CD4-positive, alpha-beta memory T cell (primary cell): Measurements from ENCODE around the gene HYAL3. TPM values are rescaled to one million over a fixed set of nuclear protein-coding genes. Genes with fewer than 3 reads are reported as not detected.

Experiments used
- CTCF ChIA-PET: fragments of 350-600 bp; sonication (Branson Sonifier 250); formaldehyde crosslinking; loops from one replicate; lab custom pipeline; 2021; ENCODE audit warnings: inconsistent platforms; ENCODE audit not compliant: partially characterized antibody; lab: Charles Lee
- POLR2A ChIA-PET: fragments of 350-600 bp; sonication (Branson Sonifier 250); formaldehyde crosslinking; loops from one replicate; lab custom pipeline; 2021; ENCODE audit not compliant: partially characterized antibody; lab: Charles Lee
- DNase-seq, 5 donors: peaks; one replicate each; pipeline versions ENCODE4 v3.0.0 to v3.0.0-alpha.2; 2020 to 2022; ENCODE audit warnings: mixed read lengths in 1 of 5
- H3K27ac ChIP-seq: one replicate; pipeline ENCODE4 v1.7.0; 2013; ENCODE audit warnings: low read depth, low read length
- H3K27me3 ChIP-seq: 2 replicates; pipeline ENCODE4 v1.7.0; 2013; ENCODE audit warnings: mild to moderate bottlenecking, low read length, moderate library complexity; ENCODE audit not compliant: insufficient read depth
- H3K36me3 ChIP-seq: 2 replicates; pipeline ENCODE4 v1.7.0; 2013; ENCODE audit warnings: mild to moderate bottlenecking, low read length, moderate library complexity; ENCODE audit not compliant: insufficient read depth
- H3K4me1 ChIP-seq: 2 replicates; pipeline ENCODE4 v1.7.0; 2013; ENCODE audit warnings: mild to moderate bottlenecking, low read length, moderate library complexity; ENCODE audit not compliant: insufficient read depth
- H3K4me3 ChIP-seq, 2 donors: one replicate each; pipeline ENCODE4 v1.7.0; 2013; ENCODE audit warnings: low read length in 2 of 2, mild to moderate bottlenecking in 1 of 2
- H3K9me3 ChIP-seq, 2 donors: one replicate each; pipeline ENCODE4 v1.7.0; 2013; ENCODE audit warnings: low read length in 2 of 2, control low read depth in 1 of 2; ENCODE audit not compliant: control insufficient read depth in 1 of 2
- H3K27ac Mint-ChIP-seq, 7 donors: one replicate each; pipeline ENCODE4 v1.8.0; 2020 to 2021; ENCODE audit warnings: mixed read lengths in 7 of 7, mild to moderate bottlenecking in 6 of 7, inconsistent platforms in 3 of 7, moderate library complexity in 3 of 7
- H3K27me3 Mint-ChIP-seq, 2 donors: one replicate each; pipeline ENCODE4 v1.8.0; 2020 to 2021; ENCODE audit warnings: mixed read lengths in 2 of 2
- H3K36me3 Mint-ChIP-seq, 2 donors: one replicate each; pipeline ENCODE4 v1.8.0; 2020 to 2021; ENCODE audit warnings: mixed read lengths in 2 of 2, inconsistent platforms in 1 of 2, mild to moderate bottlenecking in 1 of 2
- H3K4me1 Mint-ChIP-seq, 4 donors: one replicate each; pipeline ENCODE4 v1.8.0; 2020 to 2021; ENCODE audit warnings: mixed read lengths in 4 of 4, mild to moderate bottlenecking in 1 of 4
- H3K4me3 Mint-ChIP-seq, 8 donors: one replicate each; pipeline ENCODE4 v1.8.0; 2020 to 2021; ENCODE audit warnings: mixed read lengths in 8 of 8, mild to moderate bottlenecking in 7 of 8, moderate library complexity in 6 of 8, inconsistent platforms in 3 of 8
- H3K9me3 Mint-ChIP-seq, 8 donors: one replicate each; pipeline ENCODE4 v1.8.0; 2020 to 2021; ENCODE audit warnings: mixed read lengths in 8 of 8, mild to moderate bottlenecking in 5 of 8, inconsistent platforms in 3 of 8, moderate library complexity in 1 of 8
- intact Hi-C: fragments of 100-400 bp; cut with micrococcal nuclease; formaldehyde crosslinking; loops from one replicate; pipeline ENCODE4 v1.15.1; 2023
- polyA plus RNA-seq, 2 donors: library from polyadenylated mRNA; unstranded; fragments of 300-500 nt; fragmentation: Illumina TruSeq; gene quantifications; one replicate each; pipeline ENCODE4 v1.2.3, GENCODE V29; 2021
- total RNA-seq, 2 experiments: library from RNA; stranded (reverse); gene quantifications; one replicate each; pipeline ENCODE4 v1.2.3, GENCODE V29; 2021

HYAL3 gene
- total and polyA plus RNA-seq, 4 experiments from 2014 or later: 4.4 to 7.1 (median 5.3) TPM

DNA sequence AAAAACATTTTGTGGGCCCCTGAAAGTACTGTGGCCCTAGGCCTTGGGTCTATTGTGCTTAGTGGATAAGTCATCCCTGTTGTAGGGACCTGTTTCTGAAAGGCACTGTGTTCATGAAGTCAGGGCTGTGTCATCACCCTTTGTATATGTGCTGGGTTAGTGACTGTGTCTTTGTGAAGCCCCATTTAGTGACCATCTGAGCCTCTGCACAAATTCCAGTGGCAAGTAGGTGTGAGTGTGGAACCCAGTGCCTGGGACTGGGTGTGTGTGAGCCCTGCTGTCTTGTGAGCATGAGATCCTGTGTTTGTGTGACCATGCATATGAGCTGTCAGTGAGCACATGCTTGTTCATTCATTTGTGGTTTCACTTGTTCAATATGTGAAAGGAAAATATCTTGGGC lies 5.4 kb upstream of the HYAL3 start:
- Histone ChIP-seq H3K27ac (no peak overlapping the region), H3K36me3 (no peaks in the 10 kb centered on the region), H3K4me1 (peaks cover 12% of the 10 kb centered on the region), H3K4me3 (no peak overlapping the region), H3K9me3 (no peaks in the 10 kb centered on the region), H3K27me3 (no peaks in the 10 kb centered on the region)
- DNase-seq: peak in 1 of 5 donors; percentile 8
- H3K9me3 Mint-ChIP-seq: no peaks in the 10 kb centered on the region
- intact Hi-C loops: no loop called here
- CTCF ChIA-PET: no interaction called here
- no peaks in the 10 kb centered on the region for H3K27me3 Mint-ChIP-seq
- no peaks in the 10 kb centered on the region for H3K36me3 Mint-ChIP-seq
- no peak overlapping the region for H3K4me3 Mint-ChIP-seq
- POLR2A ChIA-PET: no interaction called here
- H3K4me1 Mint-ChIP-seq: peaks cover 11 to 16% (median 14%) of the 10 kb centered on the region in 4 donors
- H3K27ac Mint-ChIP-seq: peak overlapping the region in 4 of 7 donors; percentile 7 to 57 (median 30)

DNA sequence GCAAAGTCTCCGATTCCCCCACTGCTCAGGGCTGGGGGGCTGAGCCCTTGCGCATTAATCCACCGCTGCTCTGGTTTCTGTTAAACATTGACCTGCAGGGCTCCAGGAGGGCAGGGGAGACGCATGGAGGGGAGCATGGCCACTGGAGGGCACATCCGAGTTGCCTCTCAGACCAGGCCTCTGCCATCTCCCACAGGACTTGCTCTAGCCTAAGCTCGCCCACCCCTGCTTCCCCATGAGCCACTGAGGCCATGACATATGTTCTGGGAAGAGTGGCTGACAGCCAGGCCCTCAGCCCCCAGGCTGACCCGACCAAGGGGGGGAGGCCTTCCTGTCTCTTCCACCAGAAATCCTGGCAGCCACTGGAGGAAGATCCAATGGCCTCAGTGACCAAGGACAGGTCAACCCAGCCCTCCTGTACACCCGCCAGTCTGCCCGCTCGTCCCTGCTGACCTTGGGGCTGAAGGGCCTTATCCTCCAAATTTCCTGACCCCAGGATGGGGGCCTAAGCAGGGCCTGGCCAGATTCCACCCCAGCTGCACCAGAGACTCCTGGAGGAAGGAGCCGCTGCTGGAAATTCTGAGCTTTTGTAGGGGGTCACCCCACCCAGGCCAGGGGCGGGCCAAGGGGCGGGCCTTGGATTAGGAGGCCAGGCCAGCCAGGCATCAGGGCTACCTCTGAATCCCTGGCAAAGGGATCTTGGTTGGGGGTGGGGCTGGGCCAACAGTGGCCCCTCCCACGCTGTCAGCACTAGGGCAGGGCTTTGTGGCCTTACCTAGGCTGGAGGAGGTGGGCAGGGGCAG lies 4.0 kb upstream of the HYAL3 start, which contains the start of gene HYAL1:
TSS of gene HYAL1 (minus strand) at position 562 of the 803 bp plus-strand sequence. CDS start 618 bp downstream, outside the sequence.
- Mint-ChIP-seq H3K27ac (no peak within 1 kb of the TSS), H3K27me3 (no peaks in the 10 kb centered on the region), H3K4me1 (peaks cover 12 to 29% (median 18%) of the 10 kb centered on the region in 4 donors), H3K9me3 (no peaks in the 10 kb centered on the region), H3K36me3 (peaks cover 0 to 7% of the 10 kb centered on the region in 2 donors), H3K4me3 (no peak within 1 kb of the TSS)
- POLR2A ChIA-PET: interaction anchor here (0.9 kb wide), 1 partner anchor 35 kb away, joined by 3 read pairs; no protein-coding TSS in a partner anchor
- Histone ChIP-seq H3K4me3 (no peak within 1 kb of the TSS), H3K9me3 (no peaks in the 10 kb centered on the region), H3K4me1 (peaks cover 18% of the 10 kb centered on the region), H3K36me3 (no peaks in the 10 kb centered on the region), H3K27ac (no peak within 1 kb of the TSS), H3K27me3 (no peaks in the 10 kb centered on the region)
- CTCF ChIA-PET: interaction anchor here (1.0 kb wide), 1 partner anchor 34 kb away, joined by 3 read pairs; no protein-coding TSS in a partner anchor
- intact Hi-C loops: no loop called here
- DNase-seq: peak in 1 of 5 donors; percentile 31

DNA sequence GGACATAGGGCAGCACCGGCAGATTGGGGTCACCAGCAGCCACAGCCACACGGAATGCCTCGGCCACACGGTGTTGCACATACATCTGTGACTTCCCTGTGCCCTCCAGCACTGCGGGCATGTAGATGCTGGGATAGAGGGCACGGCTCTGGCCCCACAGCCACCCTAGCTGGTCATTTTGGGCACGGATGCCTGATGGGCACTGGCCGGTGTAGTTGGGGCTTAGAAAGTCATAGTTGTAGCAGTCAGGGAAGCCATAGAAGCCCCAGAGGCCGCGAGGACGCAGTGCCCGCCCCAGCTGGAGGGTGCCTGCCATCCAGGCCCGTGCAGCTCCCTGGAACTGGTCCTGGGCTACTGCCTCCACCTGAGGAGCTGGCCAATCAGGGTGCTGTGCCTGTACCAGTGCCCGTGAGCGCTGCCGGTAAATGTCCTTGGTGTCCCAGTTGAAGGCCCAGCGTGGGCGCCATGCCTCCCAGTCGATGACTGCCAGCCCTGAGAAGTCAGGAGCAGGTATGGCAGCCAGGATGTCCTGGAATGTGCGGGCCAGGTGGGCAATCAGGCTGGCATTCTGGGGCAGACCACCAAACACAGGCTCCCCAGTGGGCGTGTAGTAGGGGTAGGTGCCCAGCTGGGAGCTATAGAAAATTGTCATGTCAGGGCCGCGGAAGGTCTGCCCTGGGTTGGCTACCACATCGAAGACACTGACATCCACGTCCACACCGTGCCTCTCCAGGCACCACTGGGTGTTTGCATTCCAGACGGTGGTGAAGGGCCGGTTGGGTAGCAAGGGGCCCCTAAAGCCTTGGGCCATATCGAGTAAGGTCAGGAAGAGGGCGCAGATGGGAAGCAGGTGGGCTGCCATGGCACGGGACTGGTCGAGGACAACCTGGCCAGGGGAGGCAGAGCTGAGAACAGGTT lies 3.1 kb upstream of the HYAL3 start:
- peaks cover 25% of the 10 kb centered on the region for H3K4me1 ChIP-seq
- intact Hi-C loops: no loop called here
- peak in 1 of 5 donors; percentile 35 for DNase-seq
- H3K27me3 ChIP-seq: no peaks in the 10 kb centered on the region
- ChIA-PET POLR2A (interaction anchor here (0.9 to 1.0 kb wide), 3 partner anchors 13 to 36 kb away, joined by 3 to 4 read pairs (median 3); partner anchors contain the start of gene TUSC2), CTCF (interaction anchor here (0.7 to 1.0 kb wide), 2 partner anchors 35 to 265 kb away, joined by 3 read pairs; partner anchors contain the start of gene C3orf18)
- H3K27ac ChIP-seq: no peak overlapping the region
- H3K9me3 ChIP-seq: no peaks in the 10 kb centered on the region
- Mint-ChIP-seq H3K27me3 (no peaks in the 10 kb centered on the region), H3K36me3 (peaks cover 0 to 7% of the 10 kb centered on the region in 2 donors), H3K4me3 (peak overlapping the region in 1 of 8 donors; percentile 7), H3K27ac (peak overlapping the region in 3 of 7 donors; percentile 13 to 57 (median 41)), H3K4me1 (peaks cover 14 to 37% (median 23%) of the 10 kb centered on the region in 4 donors), H3K9me3 (no peaks in the 10 kb centered on the region)
- no peaks in the 10 kb centered on the region for H3K36me3 ChIP-seq
- no peak overlapping the region for H3K4me3 ChIP-seq

DNA sequence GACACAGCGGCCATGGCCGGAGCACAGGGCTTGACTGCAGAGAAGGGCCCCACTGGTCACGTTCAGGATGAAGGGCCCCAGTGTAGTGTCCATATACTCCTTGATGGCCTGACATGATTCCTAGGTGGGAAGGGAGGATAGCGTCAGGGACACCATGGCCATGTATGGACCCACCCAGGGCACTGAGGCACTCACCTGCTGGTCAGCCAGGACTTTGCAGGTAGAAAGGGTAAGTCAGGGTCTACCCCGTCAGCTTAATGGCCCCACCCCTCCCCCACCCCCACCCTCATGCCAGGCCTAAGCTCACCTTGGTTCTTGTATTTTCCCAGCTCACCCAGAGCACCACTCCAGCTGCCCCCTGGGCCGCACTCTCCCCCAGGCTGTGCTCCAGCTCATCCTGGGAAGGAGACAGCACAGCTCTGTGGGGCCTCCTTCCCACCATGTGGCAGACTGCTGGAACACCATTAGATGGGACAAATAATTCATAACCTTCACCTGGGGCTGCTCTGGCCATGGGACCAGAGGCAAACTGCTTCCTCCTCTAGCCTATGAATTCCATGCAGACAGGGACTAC lies 1.6 kb upstream of the HYAL3 start:
- Histone ChIP-seq H3K36me3 (no peaks in the 10 kb centered on the region), H3K27ac (no peak overlapping the region), H3K9me3 (no peaks in the 10 kb centered on the region), H3K4me3 (no peak overlapping the region), H3K4me1 (peaks cover 25% of the 10 kb centered on the region), H3K27me3 (no peaks in the 10 kb centered on the region)
- peaks cover 15 to 44% (median 27%) of the 10 kb centered on the region in 4 donors for H3K4me1 Mint-ChIP-seq
- POLR2A ChIA-PET: interaction anchor here (0.6 to 3.8 kb wide), 2 partner anchors 28 to 46 kb away, joined by 3 to 28 read pairs; partner anchors contain the start of gene TUSC2
- H3K27ac Mint-ChIP-seq: peak overlapping the region; percentile 95 to 100 (median 100)
- H3K27me3 Mint-ChIP-seq: no peaks in the 10 kb centered on the region
- DNase-seq: no peak
- intact Hi-C loops: no loop called here
- peak overlapping the region in 6 of 8 donors; percentile 35 to 97 (median 64) for H3K4me3 Mint-ChIP-seq
- CTCF ChIA-PET: no interaction called here
- no peaks in the 10 kb centered on the region for H3K9me3 Mint-ChIP-seq
- peaks cover 0 to 7% of the 10 kb centered on the region in 2 donors for H3K36me3 Mint-ChIP-seq

DNA sequence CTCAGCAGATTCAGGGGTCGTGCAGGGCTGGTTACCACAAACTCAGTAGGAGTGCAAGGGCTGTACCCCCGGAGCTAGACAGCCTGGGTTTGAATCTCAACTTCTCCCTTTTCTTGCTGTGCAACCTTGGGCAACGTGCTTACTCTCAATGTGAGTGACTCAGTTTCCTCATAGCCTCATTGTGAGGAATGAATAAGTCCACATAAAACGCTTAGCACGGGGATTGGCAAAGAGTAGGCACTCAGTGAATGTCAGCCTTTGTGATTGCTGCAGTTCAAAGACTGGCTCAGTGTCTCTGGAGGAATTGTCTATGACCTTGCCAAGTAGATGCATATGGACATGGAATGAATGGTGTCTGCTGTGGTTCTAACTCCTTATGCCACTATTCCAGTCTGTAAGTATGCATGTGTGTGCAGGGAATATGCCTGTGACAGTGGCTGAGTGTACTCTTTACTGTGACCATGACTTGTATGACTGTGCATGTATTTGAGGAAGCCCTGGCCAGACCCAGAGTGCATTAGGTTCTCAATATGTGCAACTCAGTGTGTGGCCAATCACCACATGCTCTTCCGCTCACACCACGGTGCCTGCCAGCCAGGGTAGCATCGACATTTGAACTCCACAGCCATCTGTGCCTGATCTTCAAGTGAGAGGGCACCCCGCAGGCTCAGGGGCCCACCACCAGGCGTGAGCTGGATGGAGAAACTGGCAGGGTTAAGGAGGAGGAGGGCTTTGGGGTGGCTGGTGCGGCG lies 900 bp upstream of the HYAL3 start:
- Mint-ChIP-seq H3K4me3 (peak overlapping the region; percentile 95 to 100 (median 97)), H3K9me3 (no peaks in the 10 kb centered on the region), H3K27me3 (no peaks in the 10 kb centered on the region), H3K27ac (peak overlapping the region; percentile 95 to 100 (median 100)), H3K4me1 (peaks cover 15 to 47% (median 27%) of the 10 kb centered on the region in 4 donors), H3K36me3 (peaks cover 0 to 7% of the 10 kb centered on the region in 2 donors)
- no peaks in the 10 kb centered on the region for H3K36me3 ChIP-seq
- CTCF ChIA-PET: interaction anchor here (0.9 to 3.8 kb wide), 11 partner anchors 15 to 105 kb away, joined by 3 to 37 read pairs (median 5); partner anchors contain the start of genes GNAI2, HYAL2 and TUSC2
- intact Hi-C loops: loop anchor here (1.0 to 2.0 kb wide), 8 partner anchors 21 to 361 kb away; partner anchors contain the start of genes CYB561D2, NPRL2, TMEM115 and TUSC2
- H3K27me3 ChIP-seq: no peaks in the 10 kb centered on the region
- H3K4me1 ChIP-seq: peaks cover 25% of the 10 kb centered on the region
- H3K4me3 ChIP-seq: peak overlapping the region; percentile 57 to 64
- H3K27ac ChIP-seq: peak overlapping the region; percentile 90
- POLR2A ChIA-PET: interaction anchor here (0.6 to 9.2 kb wide), 15 partner anchors 10 to 269 kb away, joined by 3 to 178 read pairs (median 10); partner anchors contain the start of genes CYB561D2, GNAI2, HEMK1 and HYAL2
- no peaks in the 10 kb centered on the region for H3K9me3 ChIP-seq
- DNase-seq: peak in 1 of 5 donors; percentile 32

DNA sequence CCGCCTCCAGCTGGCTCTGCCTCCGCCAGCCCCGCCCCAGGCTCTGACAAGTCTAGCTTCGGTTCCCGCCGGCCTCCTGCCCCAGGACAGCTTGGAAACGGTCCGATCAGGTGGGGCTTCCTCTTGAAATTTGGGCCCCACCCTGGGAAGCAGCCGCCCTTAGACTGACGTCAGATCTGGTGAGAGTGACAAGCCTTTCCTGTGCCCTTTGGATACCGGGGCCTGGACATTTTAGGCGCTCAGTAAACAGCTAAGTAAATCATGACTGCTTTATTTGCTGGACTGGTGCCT lies 378 bp upstream of the HYAL3 start:
- DNase-seq: no peak
- POLR2A ChIA-PET: interaction anchor here (1.0 to 9.2 kb wide), 17 partner anchors 10 to 1090 kb away, joined by 3 to 178 read pairs (median 7); partner anchors contain the start of genes CYB561D2, GNAI2, HEMK1 and HYAL2
- peak overlapping the region; percentile 95 to 100 (median 100) for H3K27ac Mint-ChIP-seq
- peaks cover 0 to 7% of the 10 kb centered on the region in 2 donors for H3K36me3 Mint-ChIP-seq
- peak overlapping the region; percentile 90 for H3K27ac ChIP-seq
- peak overlapping the region; percentile 57 to 64 for H3K4me3 ChIP-seq
- intact Hi-C loops: loop anchor here (1.0 to 2.0 kb wide), 8 partner anchors 22 to 360 kb away; partner anchors contain the start of genes CYB561D2, NPRL2, TMEM115 and TUSC2
- H3K36me3 ChIP-seq: no peaks in the 10 kb centered on the region
- no peaks in the 10 kb centered on the region for H3K9me3 ChIP-seq
- no peaks in the 10 kb centered on the region for H3K27me3 Mint-ChIP-seq
- no peaks in the 10 kb centered on the region for H3K27me3 ChIP-seq
- H3K4me1 ChIP-seq: peaks cover 25% of the 10 kb centered on the region
- H3K4me3 Mint-ChIP-seq: peak overlapping the region; percentile 95 to 100 (median 97)
- peaks cover 12 to 47% (median 26%) of the 10 kb centered on the region in 4 donors for H3K4me1 Mint-ChIP-seq
- CTCF ChIA-PET: interaction anchor here (0.9 to 3.8 kb wide), 12 partner anchors 15 to 105 kb away, joined by 3 to 37 read pairs (median 5); partner anchors contain the start of genes GNAI2, HYAL2 and TUSC2
- H3K9me3 Mint-ChIP-seq: no peaks in the 10 kb centered on the region
